GM12873 (cell line): ENCODE measurements around the gene CYP46A1.

Experiments used
- CTCF ChIP-seq: IDR thresholded peaks from 2 replicates; pipeline ENCODE4 v1.5.1; 2012; ENCODE audit warnings: low read depth, mild to moderate bottlenecking, moderate library complexity, low read length, control low read depth; ENCODE audit not compliant: insufficient read depth; ENCODE audit errors: missing control alignments

CYP46A1 gene

GRCh38 chr14:99688210-99688581, 4.1 kb downstream of the CYP46A1 start:
- TF ChIP-seq CTCF = no peak

- no peak for TF ChIP-seq CTCF
Observed at GRCh38 chr14:99688629-99689028, 4.5 kb downstream of the CYP46A1 start.

GRCh38 chr14:99689266-99690236, 5.5 kb downstream of the CYP46A1 start:
- TF ChIP-seq CTCF = no peak

- no peak for TF ChIP-seq CTCF
Observed at GRCh38 chr14:99690636-99691035, 6.5 kb downstream of the CYP46A1 start.

GRCh38 chr14:99691111-99691885, 7.2 kb downstream of the CYP46A1 start:
- no peak for TF ChIP-seq CTCF

GRCh38 chr14:99693918-99694317, 9.8 kb downstream of the CYP46A1 start:
- TF ChIP-seq CTCF = no peak

- TF ChIP-seq CTCF = no peak
Observed at GRCh38 chr14:99696929-99697328, 12.8 kb downstream of the CYP46A1 start.
